H1 (cell line): ENCODE results near the gene BCAS3. TPM values are rescaled to one million over a fixed set of nuclear protein-coding genes. Genes with fewer than 3 reads are reported as not detected.

Experiments used
- CTCF ChIA-PET: fragments of 300-600 bp; sonication (Branson Sonifier 250); formaldehyde crosslinking; loops from one replicate; lab custom pipeline; 2021; ENCODE audit not compliant: partially characterized antibody; lab: Charles Lee
- POLR2A ChIA-PET: fragments of 300-600 bp; sonication (Branson Sonifier 250); formaldehyde crosslinking; loops from one replicate; lab custom pipeline; 2021; ENCODE audit warnings: inconsistent platforms; ENCODE audit not compliant: partially characterized antibody; lab: Charles Lee
- DNase-seq, 2 experiments: peaks; one replicate each; pipeline versions ENCODE4 v3.0.0 to v3.0.0-alpha.2; 2010 to 2022; ENCODE audit warnings: low spot score in 2 of 2, low read depth in 1 of 2, mixed read lengths in 1 of 2
- FAIRE-seq: peaks from 2 replicates; lab custom pipeline; 2011; peaks lifted over from hg19 to GRCh38; lab: Jason Lieb, UNC
- H2AFZ ChIP-seq: 2 replicates; pipeline ENCODE4 v1.8.1; 2012; ENCODE audit warnings: low read length, inconsistent platforms
- H2AK5ac ChIP-seq: 2 replicates; pipeline ENCODE4 v1.6.1; 2013; ENCODE audit warnings: low read depth, low read length
- H2BK120ac ChIP-seq: replicated peaks from 2 replicates; pipeline ENCODE3; 2013; ENCODE audit warnings: low read depth, low read length, inconsistent platforms
- H2BK12ac ChIP-seq: 2 replicates; pipeline ENCODE4 v1.6.1; 2013; ENCODE audit warnings: low read depth, low read length
- H2BK15ac ChIP-seq: 2 replicates; pipeline ENCODE4 v1.6.1; 2013; ENCODE audit warnings: low read length
- H2BK20ac ChIP-seq: 2 replicates; pipeline ENCODE4 v1.6.1; 2013; ENCODE audit warnings: low read length
- H2BK5ac ChIP-seq: 2 replicates; pipeline ENCODE4 v1.6.1; 2013; ENCODE audit warnings: low read depth, low read length
- H3K14ac ChIP-seq: 2 replicates; pipeline ENCODE4 v1.6.1; 2013; ENCODE audit warnings: inconsistent platforms; ENCODE audit not compliant: insufficient read length
- H3K18ac ChIP-seq: 2 replicates; pipeline ENCODE4 v1.6.1; 2013; ENCODE audit warnings: low read length; ENCODE audit errors: extremely low read depth
- H3K23ac ChIP-seq: 2 replicates; pipeline ENCODE4 v1.6.1; 2013; ENCODE audit warnings: inconsistent platforms; ENCODE audit not compliant: insufficient read length
- H3K23me2 ChIP-seq: 2 replicates; pipeline ENCODE4 v1.6.1; 2013; ENCODE audit warnings: low read depth, low read length
- H3K27ac ChIP-seq: 2 replicates; pipeline ENCODE4 v1.6.1; 2011; ENCODE audit warnings: low read depth, low read length, inconsistent platforms
- H3K27me3 ChIP-seq, 4 experiments: replicated peaks in 1 of 4; 1 replicate in 1 of 4; 2 replicates in 3 of 4; pipeline versions ENCODE4 v1.6.1 to v1.8.1; 2011 to 2013; ENCODE audit warnings: low read length in 3 of 4, mild to moderate bottlenecking in 3 of 4, inconsistent platforms in 2 of 4, mixed read lengths in 2 of 4, moderate library complexity in 1 of 4; ENCODE audit not compliant: control insufficient read depth in 3 of 4, insufficient read depth in 3 of 4; ENCODE audit errors: extremely low read depth in 1 of 4
- H3K36me3 ChIP-seq, 4 experiments: 2 replicates each; pipeline versions ENCODE4 v1.6.1 to v1.8.1; 2011 to 2013; ENCODE audit warnings: mild to moderate bottlenecking in 4 of 4, low read length in 3 of 4, moderate library complexity in 2 of 4, control low read depth in 1 of 4, inconsistent platforms in 1 of 4; ENCODE audit not compliant: insufficient read depth in 4 of 4, control insufficient read depth in 2 of 4
- H3K4ac ChIP-seq: replicated peaks from 2 replicates; pipeline ENCODE3; 2013; ENCODE audit warnings: low read length, low read depth, mixed read lengths, inconsistent platforms; ENCODE audit not compliant: insufficient read length
- H3K4me1 ChIP-seq, 4 experiments: replicated peaks in 1 of 4; 1 replicate in 1 of 4; 2 replicates in 3 of 4; pipeline versions ENCODE4 v1.6.1 to v1.8.1; 2011 to 2013; ENCODE audit warnings: low read length in 3 of 4, inconsistent platforms in 2 of 4, mixed read lengths in 1 of 4; ENCODE audit not compliant: insufficient read depth in 4 of 4, control insufficient read depth in 3 of 4
- H3K4me2 ChIP-seq, 2 experiments: 2 replicates each; pipeline versions ENCODE4 v1.6.1 to v1.8.1; 2011 to 2013; ENCODE audit warnings: low read depth in 2 of 2, low read length in 2 of 2, control low read depth in 1 of 2, inconsistent platforms in 1 of 2, mild to moderate bottlenecking in 1 of 2; ENCODE audit not compliant: insufficient read depth in 1 of 2
- H3K4me3 ChIP-seq, 4 experiments: fragments of 200-600, 300-600 bp in 1 of 4; sonication (generic), shearing (Covaris generic), sonication (Bioruptor Twin) in 1 of 4; 2 replicates each; pipeline versions ENCODE4 v1.5.1 to v1.8.1; 2011 to 2016; ENCODE audit warnings: low read length in 4 of 4, low read depth in 3 of 4, control low read depth in 2 of 4, inconsistent platforms in 2 of 4, mild to moderate bottlenecking in 2 of 4, mixed read lengths in 1 of 4, moderate library complexity in 1 of 4; ENCODE audit not compliant: insufficient read depth in 2 of 4; ENCODE audit errors: extremely low read depth in 1 of 4
- H3K56ac ChIP-seq: replicated peaks from 2 replicates; pipeline ENCODE3; 2013; ENCODE audit warnings: low read depth, mild to moderate bottlenecking, mixed read lengths, low read length, inconsistent platforms; ENCODE audit not compliant: insufficient read length
- H3K79me1 ChIP-seq: 2 replicates; pipeline ENCODE4 v1.6.1; 2013; ENCODE audit warnings: low read depth, low read length, control low read depth
- H3K79me2 ChIP-seq, 2 experiments: 2 replicates each; pipeline versions ENCODE4 v1.6.1 to v1.8.1; 2012 to 2013; ENCODE audit warnings: low read length in 2 of 2, mild to moderate bottlenecking in 2 of 2, inconsistent platforms in 1 of 2; ENCODE audit not compliant: insufficient read depth in 2 of 2, control insufficient read depth in 1 of 2
- H3K9ac ChIP-seq, 4 experiments: replicated peaks in 1 of 4; 1 replicate in 1 of 4; 2 replicates in 3 of 4; pipeline versions ENCODE4 v1.6.1 to v1.8.1; 2011 to 2013; ENCODE audit warnings: low read depth in 3 of 4, low read length in 3 of 4, control low read depth in 2 of 4, mild to moderate bottlenecking in 2 of 4, moderate library complexity in 2 of 4, inconsistent platforms in 1 of 4; ENCODE audit errors: extremely low read depth in 1 of 4
- H3K9me3 ChIP-seq, 2 experiments: 2 replicates each; pipeline versions ENCODE4 v1.6.1 to v1.8.1; 2012 to 2013; ENCODE audit warnings: mild to moderate bottlenecking in 2 of 2, moderate library complexity in 2 of 2, control low read depth in 1 of 2, inconsistent platforms in 1 of 2, low read depth in 1 of 2, low read length in 1 of 2, mixed read lengths in 1 of 2; ENCODE audit not compliant: insufficient read depth in 2 of 2
- H4K20me1 ChIP-seq, 2 experiments: replicated peaks in 1 of 2; 2 replicates each; pipeline versions ENCODE3 to v1.8.1; 2011 to 2013; ENCODE audit warnings: inconsistent platforms in 2 of 2, low read length in 2 of 2, mild to moderate bottlenecking in 1 of 2; ENCODE audit not compliant: insufficient read depth in 2 of 2, control insufficient read depth in 1 of 2
- H4K5ac ChIP-seq: 2 replicates; pipeline ENCODE4 v1.6.1; 2013; ENCODE audit warnings: low read length, low read depth, mixed read lengths, inconsistent platforms; ENCODE audit not compliant: insufficient read length
- H4K8ac ChIP-seq: 2 replicates; pipeline ENCODE4 v1.8.0; 2013; ENCODE audit warnings: mild to moderate bottlenecking, moderate library complexity, low read length, inconsistent platforms; ENCODE audit not compliant: insufficient read depth; ENCODE audit errors: extremely low read depth
- H4K91ac ChIP-seq: replicated peaks from 2 replicates; pipeline ENCODE3; 2013; ENCODE audit warnings: low read length, mixed read lengths, inconsistent platforms; ENCODE audit not compliant: insufficient read length
- CHD1 ChIP-seq: IDR thresholded peaks from 2 replicates; pipeline ENCODE4 v1.6.1; 2012; ENCODE audit warnings: low read depth, low read length, improper control_type of control experiment
- CREB1 ChIP-seq: IDR thresholded peaks from 2 replicates; pipeline ENCODE4 v1.6.1; 2012; ENCODE audit warnings: inconsistent platforms
- KDM1A ChIP-seq: fragments of 200-600, 300-600 bp; sonication (generic); IDR thresholded peaks from 2 replicates; pipeline ENCODE4 v1.7.1; 2016; ENCODE audit warnings: mild to moderate bottlenecking, low read length, borderline replicate concordance
- POU5F1 ChIP-seq: IDR thresholded peaks from 2 replicates; pipeline ENCODE4 v1.6.1; 2011; ENCODE audit warnings: low read depth, mild to moderate bottlenecking, low read length, moderate library complexity
- SP1 ChIP-seq: IDR thresholded peaks from 2 replicates; pipeline ENCODE4 v1.6.1; 2011; ENCODE audit warnings: low read depth, low read length
- SP2 ChIP-seq: IDR thresholded peaks from 2 replicates; pipeline ENCODE4 v1.6.1; 2012; ENCODE audit warnings: mild to moderate bottlenecking, low read length, inconsistent platforms
- TBP ChIP-seq: IDR thresholded peaks from 2 replicates; pipeline ENCODE4 v1.6.1; 2011; ENCODE audit warnings: low read depth, low read length, improper control_type of control experiment
- WGBS, 2 experiments: shearing (Covaris generic) in 1 of 2; methylation state at CpG; one replicate each; pipeline versions ENCODE4 v1.1.6 to v1.1.7; 2013 to 2015; ENCODE audit warnings: low lambda C conversion rate in 2 of 2, mixed read lengths in 2 of 2, inconsistent platforms in 1 of 2, low coverage in 1 of 2, missing lambda C conversion rate in 1 of 2; ENCODE audit not compliant: insufficient replicate concordance in 2 of 2, insufficient coverage in 1 of 2, insufficient read length in 1 of 2; ENCODE audit errors: extremely low coverage in 1 of 2, missing lambda C conversion rate in 1 of 2; 5-methylcytosine and 5-hydroxymethylcytosine counted together
- polyA plus RNA-seq, 7 experiments: library from polyadenylated mRNA; depleted of rRNA in 3 of 7; stranded (reverse) in 5 of 7; unstranded in 2 of 7; fragments of >200 nt in 5 of 7; fragments of 200-250 nt in 2 of 7; gene quantifications; 1 replicate in 5 of 7; 2 replicates in 1 of 7; 4 replicates in 1 of 7; pipeline versions ENCODE4 v1.2.1 to v1.2.3, GENCODE V29; 2011 to 2013; ENCODE audit warnings: missing spikeins in 2 of 7, mixed read lengths in 2 of 7
- total RNA-seq: library from RNA; stranded (reverse); fragmentation: NEBNext Ultra II Directional; extraction: Animal tissue kit (Norgen Biotek cat#: 25700); gene quantifications from 2 replicates; pipeline ENCODE4 v1.2.1, GENCODE V29; 2021
- TF ChIP-seq, protein P1 (sequence below): IDR thresholded peaks from 2 replicates; pipeline ENCODE4 v1.6.1; 2011; ENCODE audit warnings: low read length, improper control_type of control experiment
- TF ChIP-seq, protein P2 (sequence below): IDR thresholded peaks from 2 replicates; pipeline ENCODE4 v1.6.1; 2012; ENCODE audit warnings: low read length, inconsistent platforms
- TF ChIP-seq, protein P3 (sequence below): IDR thresholded peaks from 2 replicates; pipeline ENCODE4 v1.6.1; 2012; ENCODE audit warnings: inconsistent platforms

Gene BCAS3
- total and polyA plus RNA-seq, 2 of the 8 experiments (the other 6 are each of a cell fraction or from before 2014, with no cell fraction given), result 9.9 to 13.3 TPM

DNA sequence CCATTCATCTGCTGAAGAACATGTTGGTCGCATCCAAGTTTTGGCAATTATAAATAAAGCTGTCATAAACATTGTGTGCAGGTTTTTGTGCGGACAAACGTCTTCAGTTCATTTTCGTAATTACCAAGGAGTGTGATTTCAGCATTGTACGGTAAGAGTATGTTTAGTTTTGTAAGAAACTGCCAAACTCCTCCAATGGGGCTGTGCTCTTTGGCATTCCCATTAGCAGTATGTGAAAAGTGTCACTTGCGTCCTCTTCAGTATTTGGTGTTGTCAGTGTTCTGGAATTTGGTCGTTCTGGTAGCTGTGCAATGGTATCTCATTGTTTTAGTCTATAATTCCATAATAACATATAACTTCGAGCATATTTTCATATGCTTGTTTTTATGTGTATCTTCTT is 120.9 kb downstream of the BCAS3 start:
- H2BK5ac ChIP-seq, result no peak overlapping the region
- H3K9ac ChIP-seq, result no peak overlapping the region
- DNase-seq, result no peak
- POLR2A ChIA-PET, result no interaction called here
- H4K5ac ChIP-seq, result no peak overlapping the region
- H4K8ac ChIP-seq, result no peak overlapping the region
- H3K18ac ChIP-seq, result no peak overlapping the region
- no peak overlapping the region for H2BK12ac ChIP-seq
- H3K14ac ChIP-seq, result no peak overlapping the region
- no peak overlapping the region for H3K4me2 ChIP-seq
- H3K27me3 ChIP-seq, result no peaks in the 10 kb centered on the region
- no peak overlapping the region for H2AFZ ChIP-seq
- no peaks in the 10 kb centered on the region for H3K79me1 ChIP-seq
- H3K79me2 ChIP-seq, result no peaks in the 10 kb centered on the region
- 89% methylated on average over 8 of the region's 8 CpGs; no CpG with 5 or more reads in 1 of the 2 experiments for WGBS, 2 experiments
- no peak overlapping the region for H3K4ac ChIP-seq
- H3K4me1 ChIP-seq, result no peaks in the 10 kb centered on the region
- no peaks in the 10 kb centered on the region for H3K23me2 ChIP-seq
- no peak overlapping the region for H2AK5ac ChIP-seq
- H3K4me3 ChIP-seq, result no peak overlapping the region
- TF ChIP-seq, protein P1, sequence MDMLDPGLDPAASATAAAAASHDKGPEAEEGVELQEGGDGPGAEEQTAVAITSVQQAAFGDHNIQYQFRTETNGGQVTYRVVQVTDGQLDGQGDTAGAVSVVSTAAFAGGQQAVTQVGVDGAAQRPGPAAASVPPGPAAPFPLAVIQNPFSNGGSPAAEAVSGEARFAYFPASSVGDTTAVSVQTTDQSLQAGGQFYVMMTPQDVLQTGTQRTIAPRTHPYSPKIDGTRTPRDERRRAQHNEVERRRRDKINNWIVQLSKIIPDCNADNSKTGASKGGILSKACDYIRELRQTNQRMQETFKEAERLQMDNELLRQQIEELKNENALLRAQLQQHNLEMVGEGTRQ, result no peak
- TF ChIP-seq TBP (no peak), KDM1A (no peak), POU5F1 (no peak), SP2 (no peak), SP1 (no peak), CHD1 (no peak), CREB1 (no peak)
- TF ChIP-seq, protein P2, sequence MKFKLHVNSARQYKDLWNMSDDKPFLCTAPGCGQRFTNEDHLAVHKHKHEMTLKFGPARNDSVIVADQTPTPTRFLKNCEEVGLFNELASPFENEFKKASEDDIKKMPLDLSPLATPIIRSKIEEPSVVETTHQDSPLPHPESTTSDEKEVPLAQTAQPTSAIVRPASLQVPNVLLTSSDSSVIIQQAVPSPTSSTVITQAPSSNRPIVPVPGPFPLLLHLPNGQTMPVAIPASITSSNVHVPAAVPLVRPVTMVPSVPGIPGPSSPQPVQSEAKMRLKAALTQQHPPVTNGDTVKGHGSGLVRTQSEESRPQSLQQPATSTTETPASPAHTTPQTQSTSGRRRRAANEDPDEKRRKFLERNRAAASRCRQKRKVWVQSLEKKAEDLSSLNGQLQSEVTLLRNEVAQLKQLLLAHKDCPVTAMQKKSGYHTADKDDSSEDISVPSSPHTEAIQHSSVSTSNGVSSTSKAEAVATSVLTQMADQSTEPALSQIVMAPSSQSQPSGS, result no peak
- TF ChIP-seq, protein P3, sequence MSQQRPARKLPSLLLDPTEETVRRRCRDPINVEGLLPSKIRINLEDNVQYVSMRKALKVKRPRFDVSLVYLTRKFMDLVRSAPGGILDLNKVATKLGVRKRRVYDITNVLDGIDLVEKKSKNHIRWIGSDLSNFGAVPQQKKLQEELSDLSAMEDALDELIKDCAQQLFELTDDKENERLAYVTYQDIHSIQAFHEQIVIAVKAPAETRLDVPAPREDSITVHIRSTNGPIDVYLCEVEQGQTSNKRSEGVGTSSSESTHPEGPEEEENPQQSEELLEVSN, result no peak
- TF ChIP-seq, all 59 proteins: peak for 0
- H3K23ac ChIP-seq, result no peak overlapping the region
- no peak overlapping the region for H2BK120ac ChIP-seq
- no peak for FAIRE-seq
- no peaks in the 10 kb centered on the region for H4K20me1 ChIP-seq
- H2BK20ac ChIP-seq, result no peak overlapping the region
- no peak overlapping the region for H3K56ac ChIP-seq
- H4K91ac ChIP-seq, result no peak overlapping the region
- H3K27ac ChIP-seq, result no peak overlapping the region
- CTCF ChIA-PET, result interaction anchor here (1.5 kb wide), 1 partner anchor 18 kb away, joined by 4 read pairs; no protein-coding TSS in a partner anchor
- no peaks in the 10 kb centered on the region for H3K36me3 ChIP-seq
- H2BK15ac ChIP-seq, result no peak overlapping the region
- no peaks in the 10 kb centered on the region for H3K9me3 ChIP-seq
